Thyroid gland (tissue), 4 donors: ENCODE data around the gene GIPC1. TPM values are rescaled to one million over a fixed set of nuclear protein-coding genes. Genes with fewer than 3 reads are reported as not detected.

ENCODE experiments used
- DNase-seq, 2 donors: peaks; one replicate each; pipeline ENCODE4 v3.0.0-alpha.2; 2019
- H3K27ac ChIP-seq, 3 donors: fragments of 200-600 bp; sonication (generic); 1 replicate in 2 of 3; 2 replicates in 1 of 3; pipeline ENCODE4 v1.5.1; 2016 to 2019; ENCODE audit warnings: mild to moderate bottlenecking in 1 of 3, moderate library complexity in 1 of 3
- H3K27me3 ChIP-seq: fragments of 200-600 bp; sonication (generic); one replicate; pipeline ENCODE4 v1.5.1; 2019
- H3K36me3 ChIP-seq, 2 donors: fragments of 200-600 bp; sonication (generic); one replicate each; pipeline ENCODE4 v1.5.1; 2016 to 2019
- H3K4me1 ChIP-seq, 2 donors: fragments of 200-600 bp; sonication (generic); one replicate each; pipeline ENCODE4 v1.5.1; 2017 to 2019
- H3K4me3 ChIP-seq, 3 donors: fragments of 200-600 bp; sonication (generic); replicated peaks in 1 of 3; 1 replicate in 2 of 3; 2 replicates in 1 of 3; pipeline ENCODE4 v1.5.1; 2016; ENCODE audit warnings: mild to moderate bottlenecking in 1 of 3
- H3K9me3 ChIP-seq: fragments of 200-600 bp; sonication (generic); one replicate; pipeline ENCODE4 v1.5.1; 2017
- CTCF ChIP-seq, 6 experiments: fragments of 200-600 bp in 3 of 6; fragments of 450-650 bp in 3 of 6; sonication (generic) in 3 of 6; IDR thresholded peaks; one replicate each; pipeline ENCODE4 v1.5.1; 2016 to 2019; ENCODE audit warnings: antibody characterized with exemption in 6 of 6, mild to moderate bottlenecking in 2 of 6, inconsistent platforms in 1 of 6, moderate library complexity in 1 of 6
- POLR2A ChIP-seq, 2 donors: fragments of 450-650 bp; IDR thresholded peaks; one replicate each; pipeline ENCODE4 v1.6.1; 2017; ENCODE audit warnings: antibody characterized with exemption in 2 of 2, mild to moderate bottlenecking in 2 of 2, moderate library complexity in 1 of 2
- WGBS, 2 donors: methylation state at CpG; one replicate each; pipeline ENCODE4 v1.1.5; 2017; 5-methylcytosine and 5-hydroxymethylcytosine counted together
- intact Hi-C: fragments of 100-400 bp; cut with DNase I; formaldehyde crosslinking; loops from one replicate; pipeline ENCODE4 v1.15.1; 2023
- total RNA-seq, 4 donors: library from RNA; depleted of rRNA; stranded (reverse); fragments of >200 nt; gene quantifications; one replicate each; pipeline ENCODE4 v1.2.3, GENCODE V29; 2016

GIPC1 gene
- total RNA-seq, 4 donors from 2014 or later = 34.7 to 93.7 (median 55.4) TPM

GRCh38 chr19:14530506-14530905 lies 34.6 kb upstream of the GIPC1 start:
- H3K27ac ChIP-seq = peak overlapping the region in 1 of 3 donors; percentile 93
- H3K4me3 ChIP-seq = no peak overlapping the region
- WGBS, 2 donors = 73 to 76% methylated on average over 3 of the region's 3 CpGs
- intact Hi-C loops = no loop called here
- H3K36me3 ChIP-seq = no peaks in the 10 kb centered on the region
- peaks cover 0 to 6% of the 10 kb centered on the region in 2 donors for H3K4me1 ChIP-seq
- TF ChIP-seq CTCF (IDR thresholded peaks at IDR 0.05) = no peak
- no peak for TF ChIP-seq POLR2A (IDR thresholded peaks at IDR 0.05)
- no peaks in the 10 kb centered on the region for H3K27me3 ChIP-seq
- H3K9me3 ChIP-seq = no peaks in the 10 kb centered on the region
- DNase-seq = no peak

- no peaks in the 10 kb centered on the region for H3K27me3 ChIP-seq
- no peak for TF ChIP-seq CTCF (IDR thresholded peaks at IDR 0.05)
- no peak for TF ChIP-seq POLR2A (IDR thresholded peaks at IDR 0.05)
- H3K4me1 ChIP-seq = peaks cover 0 to 6% of the 10 kb centered on the region in 2 donors
- intact Hi-C loops = no loop called here
- H3K27ac ChIP-seq = peak overlapping the region; percentile 72 to 93 (median 91)
- 0 to 1% methylated on average over 7 to 11 of the region's 18 CpGs for WGBS, 2 donors
- H3K36me3 ChIP-seq = no peaks in the 10 kb centered on the region
- DNase-seq = no peak
- H3K9me3 ChIP-seq = no peaks in the 10 kb centered on the region
- peak overlapping the region; percentile 64 to 76 (median 71) for H3K4me3 ChIP-seq
These were observed 34.0 kb upstream of the GIPC1 start for GRCh38 chr19:14530005-14530348.

- H3K27me3 ChIP-seq = no peaks in the 10 kb centered on the region
- H3K4me3 ChIP-seq = peak within 1 kb of the TSS; percentile 64 to 76 (median 71)
- 1% methylated on average over 40 to 53 of the region's 59 CpGs for WGBS, 2 donors
- H3K36me3 ChIP-seq = no peaks in the 10 kb centered on the region
- peaks cover 0 to 6% of the 10 kb centered on the region in 2 donors for H3K4me1 ChIP-seq
- H3K9me3 ChIP-seq = no peaks in the 10 kb centered on the region
- intact Hi-C loops = no loop called here
- TF ChIP-seq CTCF (IDR thresholded peaks at IDR 0.05) = no peak
- peak; percentile 93 to 99 for TF ChIP-seq POLR2A (IDR thresholded peaks at IDR 0.05)
- H3K27ac ChIP-seq = peak within 1 kb of the TSS; percentile 72 to 93 (median 91)
- DNase-seq = peak; percentile 100
These were observed 33.5 kb upstream of the GIPC1 start, which contains the start of gene TECR for GRCh38 chr19:14529254-14530004. TSS of gene TECR (plus strand) at chr19:14529594. CDS start at chr19:14529697, 103 bp downstream.

- H3K27ac ChIP-seq = peak overlapping the region in 2 of 3 donors; percentile 35 to 73
- H3K36me3 ChIP-seq = no peaks in the 10 kb centered on the region
- intact Hi-C loops = no loop called here
- H3K9me3 ChIP-seq = no peaks in the 10 kb centered on the region
- WGBS, 2 donors = 38 to 39% methylated on average over 39 of the region's 39 CpGs
- TF ChIP-seq POLR2A (IDR thresholded peaks at IDR 0.05) (no peak), CTCF (IDR thresholded peaks at IDR 0.05) (no peak)
- H3K4me1 ChIP-seq = peaks cover 0 to 6% of the 10 kb centered on the region in 2 donors
- DNase-seq = peak in 1 of 2 donors; percentile 36
- H3K27me3 ChIP-seq = no peaks in the 10 kb centered on the region
- peak overlapping the region; percentile 9 to 64 (median 35) for H3K4me3 ChIP-seq
These were observed 32.7 kb upstream of the GIPC1 start for GRCh38 chr19:14528419-14529253.
